Measurements from ENCODE around the gene SDHAF1. TPM values are rescaled to one million over a fixed set of nuclear protein-coding genes. Genes with fewer than 3 reads are reported as not detected.

SDHAF1 gene
- total RNA-seq, 1 donor from 2014 or later, result 21.2 TPM

DNA sequence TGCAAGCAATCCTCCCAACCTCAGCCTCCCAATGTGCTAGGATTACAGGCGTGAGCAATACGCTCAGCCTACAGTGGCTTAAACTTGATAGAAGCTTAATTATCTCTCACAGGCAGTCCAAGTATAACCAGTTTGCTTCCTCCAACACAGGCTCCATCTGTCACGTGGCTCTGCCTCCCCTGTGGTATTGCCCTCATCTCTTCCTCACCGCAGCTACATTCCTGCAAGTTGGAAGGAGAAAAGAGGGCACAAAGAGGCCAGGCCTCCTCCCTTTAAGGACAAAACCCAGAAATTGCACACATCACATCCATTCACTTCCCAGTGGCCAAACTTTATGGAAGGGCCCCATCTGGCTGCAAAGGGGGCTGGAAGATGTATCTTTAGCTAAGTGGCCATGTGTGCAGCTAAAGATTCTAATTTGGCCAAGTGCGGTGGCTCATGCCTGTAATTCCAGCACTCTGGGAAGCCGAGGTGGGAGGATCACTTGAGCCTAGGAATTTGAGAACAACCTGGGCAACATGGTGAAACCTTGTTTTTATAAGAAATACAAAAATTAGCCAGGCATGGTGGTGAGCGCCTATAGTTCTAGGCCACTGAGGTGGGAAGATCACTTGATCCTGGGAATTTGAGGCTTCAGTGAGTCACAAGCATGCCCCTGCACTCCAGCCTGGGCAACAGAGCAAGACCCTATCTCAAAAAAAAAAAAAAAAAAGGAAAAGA is 3.1 kb upstream of the SDHAF1 start:
- H3K36me3 Mint-ChIP-seq (ENCODE audit: low read depth), result peaks cover 7% of the 10 kb centered on the region
- intact Hi-C loops (cut with micrococcal nuclease), result no loop called here
- H3K4me3 Mint-ChIP-seq, result no peak overlapping the region
- no peak overlapping the region for H3K27ac Mint-ChIP-seq
- no peak for DNase-seq (ENCODE audit: low spot score)
- H3K27me3 Mint-ChIP-seq (ENCODE audit: insufficient read depth), result peaks cover 10% of the 10 kb centered on the region
- peaks cover 19% of the 10 kb centered on the region for H3K4me1 Mint-ChIP-seq (ENCODE audit: low read depth)
- H3K9me3 Mint-ChIP-seq, result no peaks in the 10 kb centered on the region

DNA sequence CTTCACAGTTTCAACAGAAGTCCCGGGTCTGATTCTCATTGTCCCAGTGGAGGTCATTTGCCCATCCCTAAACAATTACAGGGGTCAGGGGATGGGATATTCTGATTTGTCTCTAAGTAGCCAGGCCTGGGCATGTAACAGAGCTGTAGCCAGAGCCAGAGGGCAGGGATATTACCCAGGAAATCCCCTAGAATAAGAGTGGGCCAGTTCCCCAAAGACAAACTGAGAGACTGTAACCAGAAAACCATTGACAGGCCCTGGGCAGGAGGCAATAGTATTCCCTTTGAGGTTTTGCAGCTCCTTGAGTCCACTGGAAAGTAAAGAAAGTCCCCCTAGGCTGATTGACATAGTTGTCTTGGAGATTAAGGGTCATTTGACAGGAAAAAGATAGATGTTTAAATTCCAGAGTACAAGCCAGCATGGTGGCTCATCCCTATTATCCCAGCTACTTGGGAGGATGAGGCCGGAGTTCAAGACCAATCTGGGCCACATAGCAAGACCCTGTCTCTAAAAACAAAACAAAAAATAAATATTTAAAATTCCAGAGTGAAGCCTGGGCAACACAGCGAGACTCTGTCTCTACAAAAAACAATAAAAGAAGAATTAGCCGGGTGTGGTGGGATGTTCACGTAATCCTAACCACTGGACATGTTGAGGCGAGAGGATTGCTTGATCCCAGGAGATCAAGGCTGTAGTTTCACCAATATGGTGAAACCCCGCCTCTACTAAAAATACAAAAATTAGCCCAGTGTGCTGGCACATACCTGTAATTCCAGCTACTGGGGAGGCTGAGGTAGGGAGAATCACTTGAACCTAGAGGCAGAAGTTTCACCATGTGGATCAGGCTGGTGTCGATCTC is 1.9 kb upstream of the SDHAF1 start:
- H3K4me1 Mint-ChIP-seq (ENCODE audit: low read depth), result peaks cover 19% of the 10 kb centered on the region
- no peak overlapping the region for H3K27ac Mint-ChIP-seq
- intact Hi-C loops (cut with micrococcal nuclease), result no loop called here
- H3K4me3 Mint-ChIP-seq, result peak overlapping the region; percentile 75
- DNase-seq (ENCODE audit: low spot score), result no peak
- H3K36me3 Mint-ChIP-seq (ENCODE audit: low read depth), result peaks cover 12% of the 10 kb centered on the region
- H3K9me3 Mint-ChIP-seq, result no peaks in the 10 kb centered on the region
- peaks cover 3% of the 10 kb centered on the region for H3K27me3 Mint-ChIP-seq (ENCODE audit: insufficient read depth)

DNA sequence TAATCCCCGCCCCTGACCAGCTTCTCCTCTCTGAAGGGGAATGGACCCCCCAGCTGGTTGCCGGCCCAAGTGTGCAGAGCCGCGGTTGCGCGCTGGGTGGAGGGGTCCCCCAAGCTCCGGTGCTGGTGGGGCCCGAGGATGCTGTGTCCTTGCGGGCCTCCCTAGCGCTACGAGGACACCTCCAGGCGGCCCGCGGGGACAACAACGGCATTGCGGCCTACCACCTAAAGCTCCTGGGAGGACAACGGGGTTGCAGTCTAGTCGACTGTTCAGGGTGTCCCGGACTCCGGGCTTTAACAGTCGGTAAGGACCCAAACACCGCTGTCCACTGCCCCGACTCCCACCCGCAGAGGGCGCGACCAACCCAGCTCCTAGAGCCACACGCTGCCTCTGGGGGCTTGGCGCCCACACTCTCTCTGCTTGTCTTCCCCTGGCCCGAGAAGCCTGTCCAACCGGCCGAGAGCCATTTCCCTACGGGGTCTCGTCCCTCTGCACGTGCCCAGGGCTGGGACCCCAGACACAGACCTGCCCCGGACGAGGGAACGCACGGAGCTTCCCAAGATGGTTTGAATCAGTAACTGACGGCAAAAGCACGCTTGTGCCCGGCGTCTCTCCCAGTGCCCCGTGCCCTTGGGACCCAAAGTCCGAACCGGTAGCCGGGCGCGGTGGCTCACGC is 927 bp upstream of the SDHAF1 start:
- DNase-seq (ENCODE audit: low spot score), result no peak
- intact Hi-C loops (cut with micrococcal nuclease), result loop anchor here (2.0 kb wide), 1 partner anchor 91 kb away; the partner anchor contains the start of gene HCST
- no peak overlapping the region for H3K27ac Mint-ChIP-seq

DNA sequence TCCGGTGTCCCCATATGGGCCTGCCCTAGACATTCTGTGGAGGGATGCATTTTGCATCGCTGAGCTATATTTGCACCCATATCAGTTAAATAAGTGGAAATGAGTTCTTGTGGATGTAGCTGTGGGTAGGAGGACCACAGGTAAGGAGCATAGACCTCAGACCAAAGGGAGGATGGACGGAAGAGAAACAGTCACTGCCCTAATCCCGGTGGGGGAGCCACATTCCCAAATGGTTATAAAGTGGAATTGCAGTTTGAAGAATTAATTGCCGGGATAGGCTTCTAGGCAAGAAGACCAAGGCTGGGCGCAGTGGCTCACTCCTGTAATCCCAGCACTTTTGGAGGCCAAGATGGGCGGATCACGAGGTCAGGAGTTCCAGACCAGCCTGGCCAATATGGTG is 1.8 kb downstream of the SDHAF1 start:
- intact Hi-C loops (cut with micrococcal nuclease), result loop anchor here (5.0 kb wide), 1 partner anchor 131 kb away; no protein-coding TSS in a partner anchor
- Mint-ChIP-seq H3K36me3 (ENCODE audit: low read depth) (peaks cover 14% of the 10 kb centered on the region), H3K4me3 (peak overlapping the region; percentile 94), H3K9me3 (no peaks in the 10 kb centered on the region), H3K27me3 (ENCODE audit: insufficient read depth) (no peaks in the 10 kb centered on the region), H3K4me1 (ENCODE audit: low read depth) (peaks cover 24% of the 10 kb centered on the region), H3K27ac (no peak overlapping the region)
- DNase-seq (ENCODE audit: low spot score), result no peak

More for the DNA sequence above, 927 bp upstream of the SDHAF1 start:
- peaks cover 3% of the 10 kb centered on the region for H3K27me3 Mint-ChIP-seq (ENCODE audit: insufficient read depth)
- H3K4me3 Mint-ChIP-seq, result peak overlapping the region; percentile 75
- H3K36me3 Mint-ChIP-seq (ENCODE audit: low read depth), result peaks cover 12% of the 10 kb centered on the region
- no peaks in the 10 kb centered on the region for H3K9me3 Mint-ChIP-seq
- peaks cover 19% of the 10 kb centered on the region for H3K4me1 Mint-ChIP-seq (ENCODE audit: low read depth)

DNA sequence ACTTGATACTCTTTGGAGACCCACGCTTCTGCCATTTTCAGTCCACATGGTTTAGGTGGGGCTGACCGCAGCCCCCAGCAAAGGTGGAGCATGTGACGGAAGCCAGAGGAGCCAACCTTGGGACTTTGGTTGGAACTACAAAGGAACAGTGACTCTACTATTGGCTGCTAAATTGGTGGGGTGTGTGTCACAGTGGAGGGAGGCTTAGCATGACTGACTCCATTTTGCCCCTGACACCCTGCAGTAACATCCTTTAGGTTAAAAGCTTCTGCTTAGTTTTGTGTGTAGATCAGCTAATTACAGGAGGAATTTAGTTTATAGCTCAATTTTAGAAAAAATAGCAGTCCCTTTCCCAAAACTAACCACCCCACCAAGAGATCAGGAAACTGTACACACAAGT is 6.6 kb downstream of the SDHAF1 start:
- intact Hi-C loops (cut with micrococcal nuclease), result no loop called here
- Mint-ChIP-seq H3K27me3 (ENCODE audit: insufficient read depth) (no peaks in the 10 kb centered on the region), H3K4me3 (no peak overlapping the region), H3K27ac (no peak overlapping the region), H3K4me1 (ENCODE audit: low read depth) (peaks cover 9% of the 10 kb centered on the region), H3K36me3 (ENCODE audit: low read depth) (peaks cover 18% of the 10 kb centered on the region), H3K9me3 (no peaks in the 10 kb centered on the region)
- no peak for DNase-seq (ENCODE audit: low spot score)

DNA sequence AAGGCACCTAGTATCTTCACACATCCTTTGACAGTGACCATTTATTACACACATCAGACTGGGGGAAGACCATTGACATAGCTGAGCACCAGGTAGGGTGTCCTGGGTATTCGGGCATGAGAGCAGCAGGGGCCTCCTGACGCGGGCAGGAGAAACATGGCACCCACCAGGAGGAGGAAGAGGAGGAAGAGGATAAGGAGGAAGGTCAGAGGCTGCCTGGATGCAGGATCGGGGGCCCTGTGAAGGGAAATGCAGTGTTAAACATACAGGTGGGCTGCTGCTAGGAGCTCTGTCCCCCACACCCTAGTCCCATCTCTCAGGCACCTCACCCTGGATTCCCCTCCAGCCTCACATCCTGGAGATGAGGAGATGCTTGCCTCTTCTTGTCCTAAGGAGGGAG is 8.3 kb downstream of the SDHAF1 start:
- H3K4me1 Mint-ChIP-seq (ENCODE audit: low read depth), result peaks cover 6% of the 10 kb centered on the region
- intact Hi-C loops (cut with micrococcal nuclease), result no loop called here
- H3K4me3 Mint-ChIP-seq, result no peak overlapping the region
- H3K36me3 Mint-ChIP-seq (ENCODE audit: low read depth), result peaks cover 11% of the 10 kb centered on the region
- DNase-seq (ENCODE audit: low spot score), result no peak
- no peaks in the 10 kb centered on the region for H3K9me3 Mint-ChIP-seq
- H3K27ac Mint-ChIP-seq, result no peak overlapping the region
- H3K27me3 Mint-ChIP-seq (ENCODE audit: insufficient read depth), result no peaks in the 10 kb centered on the region

DNA sequence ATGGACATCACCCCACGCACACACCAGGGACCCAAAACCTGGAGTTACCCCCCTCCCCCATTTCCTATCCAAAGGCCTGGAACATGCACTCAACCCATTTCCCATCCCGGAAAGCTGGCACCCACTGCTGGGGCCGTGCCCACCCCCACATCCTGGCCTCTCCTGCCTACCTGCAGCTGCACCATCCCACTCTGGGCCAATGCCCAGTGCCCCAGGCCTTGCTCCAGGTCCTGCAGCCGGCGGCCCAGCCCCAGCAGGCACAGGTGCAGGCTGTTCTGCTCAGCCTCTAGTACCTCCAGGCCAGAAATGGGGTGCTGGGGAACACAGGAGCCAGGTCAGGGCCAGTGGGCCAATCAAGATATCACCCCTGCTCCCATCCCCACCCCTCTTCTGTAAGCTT is 12.0 kb downstream of the SDHAF1 start:
- Mint-ChIP-seq H3K27me3 (ENCODE audit: insufficient read depth) (no peaks in the 10 kb centered on the region), H3K4me3 (no peak overlapping the region), H3K9me3 (no peaks in the 10 kb centered on the region), H3K4me1 (ENCODE audit: low read depth) (peaks cover 13% of the 10 kb centered on the region), H3K36me3 (ENCODE audit: low read depth) (peaks cover 10% of the 10 kb centered on the region), H3K27ac (no peak overlapping the region)
- intact Hi-C loops (cut with micrococcal nuclease), result no loop called here
- DNase-seq (ENCODE audit: low spot score), result no peak

DNA sequence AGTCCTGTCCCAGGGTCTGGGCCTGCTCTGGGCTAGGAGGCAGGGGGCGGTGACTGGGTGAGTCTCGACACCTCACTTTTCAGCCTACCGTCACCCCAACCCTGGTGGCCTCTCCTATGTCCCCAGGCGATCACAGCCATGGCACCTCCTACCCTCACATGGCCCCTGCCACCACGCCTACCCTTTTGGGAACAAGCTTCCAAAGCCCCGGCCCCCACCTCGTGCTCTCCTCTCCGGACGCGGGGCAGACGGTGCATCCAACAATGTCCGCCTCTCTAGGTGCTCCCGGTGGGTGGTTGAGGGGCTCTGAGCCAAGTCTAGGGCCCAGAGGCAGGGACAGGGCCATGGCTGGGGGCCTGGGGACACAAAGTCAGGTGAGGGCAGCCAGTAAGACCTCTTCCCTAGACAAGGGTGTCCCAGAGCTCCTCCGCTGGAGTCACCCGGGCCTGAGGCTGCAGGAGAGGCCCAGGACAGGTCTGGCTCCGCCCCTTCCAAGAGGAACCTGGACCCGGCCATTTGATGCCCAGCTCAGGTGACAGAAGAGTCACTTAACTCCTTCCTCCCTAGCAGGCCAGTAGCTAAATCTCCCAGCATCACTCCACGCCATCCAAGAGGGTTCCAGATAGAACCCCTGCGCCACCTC is 13.5 kb downstream of the SDHAF1 start, which contains the start of gene SYNE4:
Gene SYNE4 (minus strand): TSS at position 478 of the 643 bp plus-strand sequence. CDS start 132 bp downstream, at position 346.
- Mint-ChIP-seq H3K4me3 (peak within 1 kb of the TSS; percentile 61), H3K4me1 (ENCODE audit: low read depth) (peaks cover 22% of the 10 kb centered on the region), H3K27me3 (ENCODE audit: insufficient read depth) (no peaks in the 10 kb centered on the region), H3K36me3 (ENCODE audit: low read depth) (peaks cover 6% of the 10 kb centered on the region), H3K9me3 (no peaks in the 10 kb centered on the region), H3K27ac (no peak within 1 kb of the TSS)
- DNase-seq (ENCODE audit: low spot score), result no peak
- intact Hi-C loops (cut with micrococcal nuclease), result no loop called here

DNA sequence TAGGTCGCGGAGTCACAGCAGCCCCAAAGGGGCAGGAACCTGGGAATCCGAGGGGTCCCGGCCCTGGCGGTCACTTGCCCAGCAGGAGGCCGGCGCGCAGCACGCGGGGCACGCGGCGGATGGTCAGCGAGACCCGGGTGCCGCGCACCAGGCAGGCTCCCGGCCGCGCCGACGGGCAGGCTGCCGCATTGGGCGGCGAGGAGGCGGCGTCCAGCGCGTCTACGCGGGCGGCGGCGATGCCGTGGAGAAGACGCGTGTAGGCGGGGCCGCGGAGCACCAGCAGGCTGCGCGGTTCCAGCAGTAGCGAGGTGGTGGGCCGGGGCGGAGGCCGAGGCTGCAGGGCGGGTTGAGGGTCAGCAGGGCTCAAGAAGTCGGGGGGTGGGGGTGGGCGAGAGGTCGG is 14.2 kb downstream of the SDHAF1 start:
- peak; percentile 51 for DNase-seq (ENCODE audit: low spot score)
- Mint-ChIP-seq H3K27me3 (ENCODE audit: insufficient read depth) (no peaks in the 10 kb centered on the region), H3K9me3 (no peaks in the 10 kb centered on the region), H3K4me3 (peak overlapping the region; percentile 61), H3K4me1 (ENCODE audit: low read depth) (peaks cover 30% of the 10 kb centered on the region), H3K27ac (no peak overlapping the region), H3K36me3 (ENCODE audit: low read depth) (peaks cover 6% of the 10 kb centered on the region)
- intact Hi-C loops (cut with micrococcal nuclease), result no loop called here

DNA sequence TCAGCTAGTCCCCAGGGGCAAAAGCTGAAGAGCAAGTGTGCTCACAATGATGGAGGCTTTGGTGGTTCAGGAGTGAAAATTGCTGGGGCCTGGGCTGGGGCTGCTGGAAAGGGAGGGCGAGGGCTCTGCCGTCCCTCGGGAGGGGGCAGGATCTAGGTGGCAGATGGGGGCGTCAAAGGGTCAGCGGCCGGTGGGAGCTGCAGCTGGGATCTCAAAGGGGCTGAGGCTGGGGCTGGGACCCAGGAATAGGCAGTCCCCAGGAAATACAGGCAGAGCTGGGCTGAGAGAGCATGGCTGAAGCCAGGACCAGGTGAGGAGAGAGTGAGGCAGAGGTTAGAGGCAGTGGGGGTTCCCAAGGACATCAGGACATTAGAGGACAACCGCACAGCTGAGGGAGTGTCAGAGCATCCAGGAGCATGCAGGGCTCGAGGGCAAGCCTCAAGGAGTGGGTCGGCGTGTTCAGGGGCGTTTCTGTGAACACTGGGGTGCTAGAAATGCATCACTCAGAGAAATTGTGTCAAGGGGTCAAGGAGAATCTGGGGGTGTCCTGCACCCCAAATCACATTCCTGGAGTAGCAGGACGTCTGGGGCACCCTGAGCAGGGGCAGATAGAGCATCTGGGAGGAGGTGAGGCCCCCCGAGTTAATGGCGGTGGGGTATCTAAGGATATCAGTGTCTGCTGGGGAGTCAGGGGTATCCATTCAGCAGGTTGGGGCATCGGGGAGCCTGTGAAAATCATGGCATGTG is 14.8 kb downstream of the SDHAF1 start:
- peak overlapping the region; percentile 61 for H3K4me3 Mint-ChIP-seq

DNA sequence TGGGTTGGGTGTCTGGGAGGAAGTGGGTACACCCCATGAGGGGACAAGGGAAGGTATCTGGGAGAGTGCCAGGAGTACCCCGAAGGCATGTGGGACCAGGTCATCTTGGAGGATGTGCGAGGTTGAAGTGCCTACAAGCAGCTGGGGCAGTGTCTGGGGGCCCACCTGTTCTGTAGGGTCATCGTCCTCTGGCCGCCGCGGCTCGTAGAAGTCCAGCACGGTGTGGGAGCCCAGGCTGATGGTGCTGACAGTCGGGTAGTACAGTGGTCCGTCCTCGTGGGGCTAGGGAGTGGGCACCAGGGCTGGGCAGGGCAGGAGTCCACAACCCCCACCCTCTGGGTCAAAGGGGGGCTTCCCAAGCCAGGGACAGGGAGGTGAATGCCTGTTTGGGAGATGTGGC is 15.4 kb downstream of the SDHAF1 start:
- Mint-ChIP-seq H3K9me3 (no peaks in the 10 kb centered on the region), H3K27me3 (ENCODE audit: insufficient read depth) (no peaks in the 10 kb centered on the region), H3K4me3 (peak overlapping the region; percentile 21), H3K36me3 (ENCODE audit: low read depth) (peaks cover 2% of the 10 kb centered on the region), H3K4me1 (ENCODE audit: low read depth) (peaks cover 42% of the 10 kb centered on the region), H3K27ac (no peak overlapping the region)
- intact Hi-C loops (cut with micrococcal nuclease), result loop anchor here (5.0 kb wide), 1 partner anchor 293 kb away; the partner anchor contains the start of gene KMT2B
- no peak for DNase-seq (ENCODE audit: low spot score)

More for the DNA sequence above, 14.8 kb downstream of the SDHAF1 start:
- DNase-seq (ENCODE audit: low spot score), result no peak
- Mint-ChIP-seq H3K4me1 (ENCODE audit: low read depth) (peaks cover 36% of the 10 kb centered on the region), H3K27ac (no peak overlapping the region), H3K27me3 (ENCODE audit: insufficient read depth) (no peaks in the 10 kb centered on the region), H3K9me3 (no peaks in the 10 kb centered on the region), H3K36me3 (ENCODE audit: low read depth) (peaks cover 6% of the 10 kb centered on the region)
- intact Hi-C loops (cut with micrococcal nuclease), result loop anchor here (5.0 kb wide), 1 partner anchor 293 kb away; the partner anchor contains the start of gene KMT2B
